Hypothalamus (tissue), 51 donors: ENCODE measurements around the gene AK8.
A peak's percentile ranks its signal among the peaks of the same experiment; 100 is the strongest.

ENCODE experiments used
- DNase-seq, 51 donors: peaks; one replicate each; lab custom pipeline; 2025; lab: John Stamatoyannopoulos, UW

Gene AK8

GRCh38 chr9:132828201-132828770, 49.8 kb downstream of the AK8 start:
- no peak for DNase-seq

- no peak for DNase-seq
Measured at GRCh38 chr9:132827366-132827765, 50.7 kb downstream of the AK8 start.

- no peak for DNase-seq
Measured at GRCh38 chr9:132826621-132827365, 51.3 kb downstream of the AK8 start.

DNA sequence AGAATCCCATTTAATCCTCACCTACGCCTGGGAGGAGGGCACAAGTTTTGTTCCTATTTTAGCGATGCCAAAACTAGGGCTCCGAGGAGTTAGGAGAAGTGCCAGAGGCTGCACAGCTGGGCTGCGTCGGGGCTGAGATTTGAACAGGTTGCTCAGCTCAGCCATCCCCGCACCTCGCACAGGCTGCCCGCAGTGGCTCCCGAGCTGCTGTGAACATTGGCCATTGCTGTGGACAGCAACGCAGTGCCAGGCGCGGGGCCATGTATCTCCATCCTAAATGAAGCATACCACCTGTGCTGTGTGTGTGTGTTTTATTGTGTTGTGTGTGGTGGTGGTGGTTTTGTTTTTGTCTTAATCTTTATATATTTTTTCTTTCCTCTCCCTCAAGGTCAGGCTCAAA, 52.0 kb downstream of the AK8 start:
- DNase-seq: no peak

- DNase-seq: no peak
Measured at GRCh38 chr9:132825430-132825829, 52.7 kb downstream of the AK8 start.

GRCh38 chr9:132824951-132825350, 53.1 kb downstream of the AK8 start:
- DNase-seq: no peak

GRCh38 chr9:132824151-132824550, 53.9 kb downstream of the AK8 start:
- DNase-seq: no peak

DNA sequence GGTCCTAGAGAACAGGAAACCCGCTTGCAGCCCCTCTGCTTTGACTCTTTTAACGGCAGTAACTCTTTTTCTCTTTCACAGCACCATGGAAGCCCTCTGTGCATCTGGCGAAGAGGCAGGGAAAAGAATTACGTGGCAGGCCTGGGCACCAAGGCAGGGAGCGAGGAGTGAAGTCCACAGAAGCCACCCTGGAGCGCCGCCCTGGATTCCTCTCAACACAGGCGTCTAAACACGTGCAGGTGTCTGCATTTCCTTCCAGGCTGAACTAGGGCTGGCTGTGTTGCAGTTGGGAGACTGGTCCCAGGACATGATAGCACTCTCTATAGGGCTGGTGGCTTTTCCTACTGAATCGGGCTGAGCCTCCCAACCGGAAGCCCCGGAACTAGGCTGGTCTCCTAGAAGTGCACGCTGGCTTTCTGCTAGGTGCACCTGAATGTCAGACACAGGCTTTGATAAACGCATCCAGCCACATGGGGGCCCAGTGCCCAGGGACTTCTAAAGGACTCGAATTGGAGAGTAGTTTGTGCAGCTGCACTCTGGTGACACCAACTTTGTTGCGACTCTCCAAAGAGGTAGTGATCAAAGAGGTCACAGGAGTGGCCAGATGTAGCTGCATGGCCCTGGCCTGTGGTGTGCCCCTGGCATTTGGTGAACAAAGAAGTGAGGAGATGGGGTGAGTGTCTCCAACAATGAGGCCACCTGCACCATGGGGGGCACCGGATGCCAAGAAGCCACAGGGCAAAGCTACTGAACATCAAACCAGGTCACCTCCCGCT, 54.5 kb downstream of the AK8 start:
- DNase-seq: no peak

GRCh38 chr9:132820169-132820944, 57.7 kb downstream of the AK8 start:
- DNase-seq: no peak

DNA sequence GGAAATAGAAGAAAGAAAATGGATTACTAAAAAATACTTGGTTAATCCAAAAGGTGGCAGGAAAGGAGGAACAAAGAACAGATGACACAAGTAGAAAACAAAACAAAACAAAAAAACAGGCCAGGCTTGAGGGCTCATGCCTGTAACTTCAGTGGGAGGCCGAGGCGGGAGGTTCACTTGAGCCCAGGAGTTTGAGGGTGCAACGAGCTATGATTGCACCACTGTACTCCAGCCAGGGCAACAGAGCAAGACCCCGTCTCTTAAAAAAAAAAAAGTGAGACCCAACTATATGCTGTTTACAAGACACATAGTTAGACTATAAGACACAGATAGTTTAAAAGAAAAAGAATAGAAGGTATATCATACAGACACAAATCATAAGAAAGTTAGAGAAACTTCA, 59.5 kb downstream of the AK8 start:
- DNase-seq: no peak

DNA sequence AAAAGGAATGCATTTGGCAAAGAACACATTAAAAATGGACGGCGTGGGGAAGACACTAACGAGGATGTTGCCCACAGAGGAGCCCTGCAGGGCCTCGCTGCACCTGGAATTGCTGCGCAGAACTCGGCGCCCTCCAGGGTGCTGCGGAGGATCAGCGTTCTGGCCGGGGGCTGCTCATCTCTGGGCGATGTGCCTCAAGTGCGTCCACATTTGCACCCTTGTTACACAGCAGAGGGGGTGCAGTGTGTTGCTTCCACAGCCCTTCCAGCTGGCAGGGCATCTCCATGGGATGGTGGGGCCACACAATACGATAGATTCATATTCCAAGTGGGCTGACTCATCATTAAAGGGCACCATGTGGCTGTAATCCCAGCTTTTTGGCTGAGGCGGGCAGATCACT, 63.1 kb downstream of the AK8 start:
- peak in 1 of 51 donors; percentile 22 for DNase-seq

DNA sequence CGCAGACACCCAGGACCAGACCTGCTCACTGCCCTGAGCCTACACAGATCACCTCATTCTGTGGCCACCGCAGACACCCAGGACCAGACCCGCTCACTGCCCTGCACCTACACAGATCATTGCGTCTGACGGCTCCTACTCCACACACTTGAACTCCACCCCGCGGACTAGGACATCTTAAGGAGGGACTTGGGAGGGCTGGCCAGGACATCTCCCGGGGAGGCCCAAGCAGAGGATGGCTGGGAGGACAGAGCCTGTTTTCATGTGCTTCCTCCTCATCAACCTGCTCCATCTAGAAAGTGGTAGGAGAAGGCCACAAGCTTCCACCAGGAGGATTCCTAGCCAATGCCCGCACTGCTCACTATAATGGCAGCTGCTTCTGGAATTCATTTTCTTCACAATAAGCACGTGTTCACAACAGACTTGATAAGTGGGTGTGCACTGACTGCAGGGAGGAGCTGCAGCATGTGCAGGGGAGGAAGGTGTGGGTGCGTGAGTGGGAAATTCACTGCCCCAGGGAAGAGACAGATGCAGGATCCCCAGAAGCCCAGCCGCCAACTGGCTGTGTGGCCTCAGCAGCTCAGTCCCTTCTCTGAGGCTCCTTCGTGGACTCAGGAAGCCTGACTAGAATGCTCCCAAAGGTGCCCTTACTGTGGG, 64.8 kb downstream of the AK8 start:
- DNase-seq: no peak

DNA sequence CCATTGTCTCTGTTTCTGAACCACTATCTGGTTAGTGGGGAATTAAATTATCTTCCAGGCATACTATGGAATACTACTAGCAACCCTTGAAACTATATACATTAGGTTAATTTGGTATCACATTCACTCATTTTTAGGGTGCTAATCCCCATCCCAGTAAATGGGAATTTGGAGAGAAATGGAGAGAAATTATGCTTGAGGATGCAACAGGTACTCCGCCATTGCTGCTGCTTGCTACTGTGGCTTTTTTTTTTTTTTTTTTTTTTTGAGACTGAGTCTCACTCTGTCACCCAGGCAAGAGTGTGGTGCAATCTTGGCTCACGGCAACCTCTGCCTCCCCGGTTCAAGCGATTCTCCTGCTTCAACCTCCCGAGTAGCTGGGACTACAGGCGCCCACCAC, 66.1 kb downstream of the AK8 start:
- no peak for DNase-seq

- no peak for DNase-seq
Measured at GRCh38 chr9:132810314-132810713, 67.8 kb downstream of the AK8 start.

DNA sequence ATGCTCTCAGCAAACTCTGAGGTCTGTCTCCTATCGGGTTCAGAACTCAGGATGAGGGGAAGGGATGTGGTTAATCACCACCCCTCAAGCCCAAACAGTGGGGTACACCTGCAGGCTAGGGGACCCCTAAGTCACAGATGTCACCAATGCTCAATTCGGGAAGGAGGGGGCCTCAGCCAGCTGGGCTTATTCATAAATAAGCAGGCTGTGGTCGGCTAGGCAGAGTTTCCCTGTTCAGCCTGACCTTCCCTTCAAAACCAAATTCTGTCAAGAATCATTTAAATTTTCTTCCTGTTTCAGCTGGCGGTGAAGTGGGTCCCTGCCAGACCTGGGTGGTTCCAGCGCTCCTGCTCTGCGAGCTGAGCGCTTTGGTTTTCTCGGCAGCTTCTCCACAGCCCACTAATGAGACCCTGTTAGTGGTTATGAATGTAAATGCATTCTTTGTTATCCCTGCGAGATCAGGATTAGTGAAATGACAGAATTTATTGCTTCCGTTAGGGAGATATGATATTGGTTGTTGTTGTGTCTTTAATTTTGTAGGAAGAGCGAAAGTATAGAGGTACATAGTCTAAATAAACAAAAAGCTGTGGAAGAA, 68.3 kb downstream of the AK8 start:
- DNase-seq: no peak

DNA sequence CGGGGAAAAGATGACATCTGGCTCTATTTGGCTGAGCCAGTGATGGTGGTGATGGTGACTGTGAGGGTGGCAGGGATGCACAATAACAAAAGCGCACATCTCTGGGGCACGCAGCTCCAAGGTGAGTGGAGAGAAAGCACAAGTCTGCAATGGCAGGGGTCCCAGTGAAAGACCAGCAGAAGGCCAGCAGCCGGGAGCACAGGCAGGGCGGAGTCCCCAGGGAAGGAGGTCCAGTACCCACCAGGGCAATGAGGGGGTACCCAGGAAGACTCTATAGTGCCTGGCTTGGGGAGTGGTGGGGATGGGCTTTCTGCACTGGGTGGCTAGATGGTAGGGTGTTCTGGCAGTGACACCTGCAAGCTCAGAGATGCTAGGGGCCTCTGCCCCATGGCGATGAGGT, 69.4 kb downstream of the AK8 start:
- no peak for DNase-seq

- no peak for DNase-seq
Measured at GRCh38 chr9:132806723-132807421, 71.2 kb downstream of the AK8 start.

DNA sequence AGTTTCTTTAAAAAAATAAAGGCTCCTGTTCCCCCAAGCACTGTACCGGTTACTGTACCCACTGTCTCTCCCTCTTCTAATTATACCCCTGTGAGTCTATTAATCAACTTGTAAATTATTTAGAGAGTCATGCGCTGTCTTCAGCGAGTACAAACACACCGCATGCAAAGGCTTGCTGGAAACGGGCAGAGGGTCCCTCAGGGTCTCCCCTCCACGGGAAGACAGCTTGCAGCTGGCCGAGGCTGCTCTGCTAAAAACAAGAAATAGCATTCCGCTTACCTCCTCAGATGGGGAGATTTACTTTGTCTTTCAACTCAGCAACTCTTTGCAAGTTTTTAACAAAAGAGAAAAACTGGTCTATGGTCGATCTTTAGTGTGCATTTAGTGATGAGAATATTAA, 71.8 kb downstream of the AK8 start:
- DNase-seq: no peak

DNA sequence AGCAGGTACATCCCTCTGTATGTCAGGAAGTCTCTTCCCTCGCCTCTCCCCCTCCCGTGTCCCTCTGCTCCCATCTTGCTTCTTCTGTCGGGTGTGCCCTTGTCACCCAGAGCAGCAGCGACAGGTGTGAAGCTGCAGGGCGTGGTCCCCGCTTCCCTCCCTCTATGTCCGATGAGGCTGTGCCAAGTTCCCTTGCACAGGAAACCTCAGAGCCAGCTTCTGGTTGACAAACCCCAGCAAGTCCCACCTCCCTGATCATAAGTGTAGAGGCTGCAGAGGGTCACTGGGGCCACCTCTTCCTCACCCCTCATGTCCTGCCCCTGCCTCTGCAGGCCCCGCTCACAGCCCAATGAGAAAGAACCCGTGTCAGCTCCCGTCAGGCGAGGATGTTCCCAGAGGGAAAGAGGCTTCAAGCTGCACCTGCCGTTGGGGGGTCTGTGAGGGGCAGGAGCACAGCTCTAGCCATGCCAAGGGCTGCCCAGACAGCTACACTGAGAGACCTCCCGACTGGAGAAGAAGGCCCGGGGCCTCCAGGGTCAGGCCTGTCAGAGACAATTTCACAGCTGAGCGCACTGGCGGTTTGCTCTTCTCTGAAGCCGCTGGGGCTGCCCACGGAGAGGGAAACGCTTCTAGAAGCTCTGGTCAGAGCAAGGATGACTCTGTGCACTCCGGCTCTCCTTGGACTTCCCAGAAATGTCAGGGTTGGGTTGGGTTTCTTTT, 73.3 kb downstream of the AK8 start:
- no peak for DNase-seq
